Mesenchymal stem cell (in vitro differentiated cells and primary cell): ENCODE results near the gene RPS25.

Source experiments
- DNase-seq: peaks from one replicate; pipeline ENCODE4 v3.0.0-alpha.2; 2013
- H2AFZ ChIP-seq: one replicate; pipeline ENCODE4 v1.6.1; 2013; ENCODE audit warnings: low read depth, mild to moderate bottlenecking, control low read depth, inconsistent platforms, low read length, moderate library complexity
- H2AK5ac ChIP-seq: 2 replicates; pipeline ENCODE4 v1.6.1; 2013; ENCODE audit warnings: low read length, moderate library complexity, mild to moderate bottlenecking, inconsistent platforms; ENCODE audit not compliant: severe bottlenecking
- H2BK120ac ChIP-seq: one replicate; pipeline ENCODE4 v1.6.1; 2013; ENCODE audit warnings: low read depth, mild to moderate bottlenecking, inconsistent platforms, low read length, moderate library complexity
- H2BK12ac ChIP-seq, 2 experiments: one replicate each; pipeline ENCODE4 v1.6.1; 2013; ENCODE audit warnings: inconsistent platforms in 2 of 2, low read length in 2 of 2, mild to moderate bottlenecking in 2 of 2, moderate library complexity in 2 of 2, control low read depth in 1 of 2
- H2BK15ac ChIP-seq: one replicate; pipeline ENCODE4 v1.6.1; 2013; ENCODE audit warnings: mild to moderate bottlenecking, low read depth, inconsistent platforms; ENCODE audit not compliant: poor library complexity, severe bottlenecking
- H2BK5ac ChIP-seq: 2 replicates; pipeline ENCODE4 v1.6.1; 2013; ENCODE audit warnings: low read depth, mild to moderate bottlenecking, low read length, control low read depth, inconsistent platforms; ENCODE audit not compliant: poor library complexity, severe bottlenecking
- H3K14ac ChIP-seq, 2 experiments: one replicate each; pipeline ENCODE4 v1.6.1; 2013; ENCODE audit warnings: inconsistent platforms in 2 of 2, low read length in 2 of 2, control low read depth in 1 of 2, mild to moderate bottlenecking in 1 of 2, moderate library complexity in 1 of 2
- H3K18ac ChIP-seq, 2 experiments: one replicate each; pipeline ENCODE4 v1.6.1; 2013; ENCODE audit warnings: inconsistent platforms in 2 of 2, low read length in 2 of 2, control low read depth in 1 of 2, low read depth in 1 of 2, mild to moderate bottlenecking in 1 of 2
- H3K23ac ChIP-seq, 2 experiments: one replicate each; pipeline ENCODE4 v1.6.1; 2013; ENCODE audit warnings: inconsistent platforms in 2 of 2, low read length in 2 of 2, mild to moderate bottlenecking in 2 of 2, moderate library complexity in 2 of 2, control low read depth in 1 of 2
- H3K27ac ChIP-seq: 2 replicates; pipeline ENCODE4 v1.5.1; 2013; ENCODE audit warnings: mild to moderate bottlenecking, moderate library complexity, low read length, control low read depth, inconsistent platforms; ENCODE audit not compliant: poor library complexity, severe bottlenecking
- H3K27me3 ChIP-seq, 2 experiments: 2 replicates each; pipeline versions ENCODE4 v1.6.1 to v1.7.0; 2013; ENCODE audit warnings: low read length in 2 of 2, mild to moderate bottlenecking in 2 of 2, moderate library complexity in 2 of 2, control low read depth in 1 of 2, inconsistent platforms in 1 of 2; ENCODE audit not compliant: control insufficient read depth in 1 of 2, insufficient read depth in 1 of 2
- H3K36me3 ChIP-seq, 2 experiments: 2 replicates each; pipeline versions ENCODE4 v1.6.1 to v1.7.0; 2013; ENCODE audit warnings: low read length in 2 of 2, control low read depth in 1 of 2, inconsistent platforms in 1 of 2, low read depth in 1 of 2, mild to moderate bottlenecking in 1 of 2; ENCODE audit not compliant: insufficient read depth in 2 of 2, control insufficient read depth in 1 of 2
- H3K4ac ChIP-seq, 2 experiments: one replicate each; pipeline ENCODE4 v1.6.1; 2013; ENCODE audit warnings: inconsistent platforms in 2 of 2, low read length in 2 of 2, mild to moderate bottlenecking in 2 of 2, moderate library complexity in 2 of 2, control low read depth in 1 of 2, low read depth in 1 of 2
- H3K4me1 ChIP-seq: 2 replicates; pipeline ENCODE4 v1.6.1; 2013; ENCODE audit warnings: low read depth, low read length, control low read depth; ENCODE audit not compliant: control insufficient read depth, insufficient read depth
- H3K4me2 ChIP-seq: 2 replicates; pipeline ENCODE4 v1.6.1; 2013; ENCODE audit warnings: low read length, mild to moderate bottlenecking, inconsistent platforms; ENCODE audit not compliant: poor library complexity, severe bottlenecking
- H3K4me3 ChIP-seq, 2 experiments: 2 replicates each; pipeline versions ENCODE4 v1.5.1 to v1.7.0; 2013; ENCODE audit warnings: low read length in 2 of 2, mild to moderate bottlenecking in 2 of 2, control low read depth in 1 of 2, low read depth in 1 of 2; ENCODE audit not compliant: insufficient read depth in 1 of 2
- H3K79me1 ChIP-seq: replicated peaks from 2 replicates; pipeline ENCODE4 v1.6.1; 2013; ENCODE audit warnings: mild to moderate bottlenecking, control low read depth, low read length, inconsistent platforms; ENCODE audit not compliant: poor library complexity, severe bottlenecking
- H3K9ac ChIP-seq: 2 replicates; pipeline ENCODE4 v1.7.0; 2013; ENCODE audit warnings: mild to moderate bottlenecking, low read length, moderate library complexity
- H3K9me3 ChIP-seq: 2 replicates; pipeline ENCODE4 v1.7.0; 2013; ENCODE audit warnings: mild to moderate bottlenecking, low read length; ENCODE audit not compliant: control insufficient read depth
- H4K8ac ChIP-seq: one replicate; pipeline ENCODE4 v1.6.1; 2013; ENCODE audit warnings: inconsistent platforms, mild to moderate bottlenecking, low read length, moderate library complexity
- H4K91ac ChIP-seq: one replicate; pipeline ENCODE4 v1.6.1; 2013; ENCODE audit warnings: mild to moderate bottlenecking, low read length, inconsistent platforms
- WGBS: methylation state at CpG from one replicate; pipeline ENCODE4 v1.1.7; 2013; ENCODE audit warnings: mixed read lengths; 5-methylcytosine and 5-hydroxymethylcytosine counted together

The RPS25 gene

DNA sequence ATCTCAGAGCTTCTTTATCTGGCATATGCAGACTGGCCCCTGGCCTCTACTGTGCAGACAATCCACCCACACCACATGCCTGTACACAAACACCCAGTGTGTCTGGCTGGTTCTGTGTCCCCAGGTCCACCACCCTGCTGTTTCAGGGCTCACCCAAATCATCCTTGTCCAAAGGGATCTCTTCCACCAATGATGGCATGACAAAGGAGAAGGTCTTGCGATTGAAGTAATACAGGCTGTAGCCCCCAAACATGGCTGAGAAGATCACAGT, 10.9 kb upstream of the RPS25 start:
- H3K4me1 ChIP-seq: peaks cover 41% of the 10 kb centered on the region
- peak overlapping the region in 1 of 2 experiments; percentile 60 for H2BK12ac ChIP-seq
- no peak overlapping the region for H2BK120ac ChIP-seq
- H3K14ac ChIP-seq: peak overlapping the region in 1 of 2 experiments; percentile 28
- peak overlapping the region; percentile 93 for H3K27ac ChIP-seq
- no peak overlapping the region for H3K18ac ChIP-seq
- peak overlapping the region in 1 of 2 experiments; percentile 41 for H3K4ac ChIP-seq
- peak overlapping the region; percentile 98 for H2AK5ac ChIP-seq
- peaks cover 32% of the 10 kb centered on the region for H3K79me1 ChIP-seq
- H3K27me3 ChIP-seq: no peaks in the 10 kb centered on the region
- peak overlapping the region; percentile 25 for H4K91ac ChIP-seq
- no peak overlapping the region for H2BK15ac ChIP-seq
- H2BK5ac ChIP-seq: peak overlapping the region; percentile 24
- 77% methylated on average over 1 of the region's 1 CpG for WGBS
- H3K36me3 ChIP-seq: peaks cover 29 to 41% of the 10 kb centered on the region in 2 experiments
- H4K8ac ChIP-seq: no peak overlapping the region
- peak overlapping the region; percentile 85 for H3K9ac ChIP-seq
- no peak overlapping the region for H2AFZ ChIP-seq
- H3K4me3 ChIP-seq: peak overlapping the region in 1 of 2 experiments; percentile 21
- no peaks in the 10 kb centered on the region for H3K9me3 ChIP-seq
- peak overlapping the region; percentile 88 for H3K4me2 ChIP-seq
- DNase-seq: no peak
- peak overlapping the region in 1 of 2 experiments; percentile 60 for H3K23ac ChIP-seq

DNA sequence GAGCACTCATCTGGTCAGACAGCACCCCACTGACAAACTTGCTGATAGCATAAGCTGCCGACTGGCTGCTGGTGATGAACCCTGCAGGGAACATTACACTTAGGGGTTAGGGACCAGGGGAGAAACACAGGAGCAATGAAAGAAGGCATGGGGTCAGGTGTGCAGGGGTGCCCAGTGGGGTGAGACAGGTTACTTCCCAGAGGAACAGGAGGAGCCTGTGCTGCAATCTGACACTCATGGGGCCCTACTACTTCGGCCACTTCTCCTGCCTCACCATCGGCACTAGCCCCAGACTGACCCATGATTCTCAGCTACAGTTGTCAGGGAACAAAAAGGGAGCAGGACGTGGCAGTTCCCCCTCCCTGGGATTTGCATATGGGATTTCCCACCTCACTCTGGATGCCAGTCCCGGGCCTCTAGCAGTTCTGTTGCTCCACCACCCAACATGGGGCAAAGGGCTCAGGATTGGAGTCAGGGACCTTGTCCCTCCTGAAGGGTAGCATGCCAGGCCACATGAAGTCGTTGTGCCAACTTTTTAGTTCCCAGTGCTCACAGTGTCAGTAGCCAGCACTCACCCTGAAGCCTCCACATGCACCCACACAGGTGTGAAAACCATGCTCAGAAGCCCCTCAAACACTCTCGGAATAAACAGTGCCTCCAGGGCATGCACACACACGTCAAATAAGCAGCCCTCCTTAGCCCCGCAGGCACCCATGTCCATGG, 10.4 kb upstream of the RPS25 start:
- H2BK12ac ChIP-seq: peak overlapping the region in 1 of 2 experiments; percentile 60
- no peak for DNase-seq
- H3K4me1 ChIP-seq: peaks cover 41% of the 10 kb centered on the region
- no peaks in the 10 kb centered on the region for H3K27me3 ChIP-seq
- H3K18ac ChIP-seq: no peak overlapping the region
- no peak overlapping the region for H2BK120ac ChIP-seq
- peaks cover 34 to 43% of the 10 kb centered on the region in 2 experiments for H3K36me3 ChIP-seq
- H4K8ac ChIP-seq: no peak overlapping the region
- 84% methylated on average over 9 of the region's 9 CpGs for WGBS
- no peak overlapping the region for H4K91ac ChIP-seq
- H3K4me3 ChIP-seq: peak overlapping the region in 1 of 2 experiments; percentile 21
- H2BK15ac ChIP-seq: no peak overlapping the region
- no peak overlapping the region for H3K9ac ChIP-seq
- peak overlapping the region; percentile 93 for H3K27ac ChIP-seq
- H3K9me3 ChIP-seq: no peaks in the 10 kb centered on the region
- peak overlapping the region; percentile 98 for H2AK5ac ChIP-seq
- H2AFZ ChIP-seq: no peak overlapping the region
- peak overlapping the region in 1 of 2 experiments; percentile 28 for H3K14ac ChIP-seq
- peak overlapping the region in 1 of 2 experiments; percentile 41 for H3K4ac ChIP-seq
- H3K79me1 ChIP-seq: peaks cover 32% of the 10 kb centered on the region
- H2BK5ac ChIP-seq: peak overlapping the region; percentile 24
- peak overlapping the region in 1 of 2 experiments; percentile 60 for H3K23ac ChIP-seq
- peak overlapping the region; percentile 88 for H3K4me2 ChIP-seq

DNA sequence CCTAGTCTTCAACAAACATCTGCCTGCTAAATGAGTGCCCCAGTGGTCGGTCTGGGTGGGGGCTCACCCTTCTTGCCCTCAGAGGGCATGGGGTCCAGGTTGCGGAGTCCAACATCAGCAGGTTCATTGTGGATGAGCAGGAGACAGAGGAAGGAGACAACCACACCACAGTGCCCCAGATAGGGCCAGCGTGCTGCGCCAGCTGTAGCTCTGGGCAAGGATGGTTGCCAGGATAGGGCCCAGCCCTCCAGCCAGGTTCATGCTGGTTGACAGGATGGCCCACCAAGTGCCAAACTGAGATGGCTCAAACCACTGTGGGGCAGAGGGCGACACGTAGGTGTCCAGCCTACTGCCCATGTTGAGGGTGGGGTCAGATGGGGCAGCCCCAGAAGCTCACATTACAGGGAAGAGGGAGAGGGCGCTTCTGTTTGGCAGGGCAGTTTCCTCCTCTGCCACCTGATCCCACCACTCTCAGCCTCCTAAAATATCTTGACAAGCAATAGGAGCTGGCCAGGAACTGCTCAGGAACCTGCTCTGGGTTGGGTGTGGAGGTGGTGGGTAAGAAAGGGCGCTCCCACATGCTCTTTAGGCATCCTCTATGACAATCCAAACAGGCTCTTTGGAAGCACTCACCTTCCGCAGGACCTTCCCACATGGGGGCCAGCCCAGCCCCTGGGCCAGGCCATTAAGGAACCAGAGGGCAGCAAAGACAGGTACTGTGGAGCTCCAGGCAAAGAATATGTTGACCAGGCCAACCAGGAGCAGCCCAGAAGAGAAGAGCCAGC, 9.6 kb upstream of the RPS25 start:
- H4K91ac ChIP-seq: no peak overlapping the region
- no peak overlapping the region for H3K9ac ChIP-seq
- peaks cover 41 to 48% of the 10 kb centered on the region in 2 experiments for H3K36me3 ChIP-seq
- H3K4me1 ChIP-seq: peaks cover 41% of the 10 kb centered on the region
- H3K79me1 ChIP-seq: peaks cover 32% of the 10 kb centered on the region
- no peak overlapping the region for H3K14ac ChIP-seq
- no peak overlapping the region for H3K27ac ChIP-seq
- no peak overlapping the region for H3K4me3 ChIP-seq
- no peak overlapping the region for H3K23ac ChIP-seq
- no peak overlapping the region for H2BK5ac ChIP-seq
- no peak overlapping the region for H2AFZ ChIP-seq
- no peak overlapping the region for H4K8ac ChIP-seq
- no peak overlapping the region for H2BK15ac ChIP-seq
- H3K27me3 ChIP-seq: no peaks in the 10 kb centered on the region
- peak overlapping the region; percentile 88 for H3K4me2 ChIP-seq
- no peak for DNase-seq
- WGBS: 97% methylated on average over 6 of the region's 9 CpGs
- H2BK120ac ChIP-seq: no peak overlapping the region
- H3K4ac ChIP-seq: no peak overlapping the region
- peak overlapping the region; percentile 27 for H2AK5ac ChIP-seq
- H3K18ac ChIP-seq: no peak overlapping the region
- H3K9me3 ChIP-seq: no peaks in the 10 kb centered on the region
- no peak overlapping the region for H2BK12ac ChIP-seq

DNA sequence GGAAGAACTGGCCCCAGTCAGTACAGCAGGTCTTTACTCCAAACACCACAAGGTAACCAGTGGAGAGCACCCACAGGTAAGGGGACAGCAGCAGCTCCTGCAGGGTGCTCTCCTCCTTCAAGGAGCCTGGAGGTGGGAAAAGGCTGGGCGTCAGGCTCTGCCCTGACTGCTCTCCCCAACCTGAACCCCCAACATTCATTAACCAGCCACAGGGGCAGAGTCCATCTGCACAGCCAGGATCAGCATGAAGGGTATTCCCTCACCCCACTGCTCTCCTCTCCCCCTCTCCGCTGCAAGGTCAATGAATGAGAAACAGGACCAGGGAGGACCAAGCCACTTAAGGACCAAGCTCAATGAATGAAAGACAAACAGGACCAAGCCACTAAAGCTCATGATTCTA, 8.8 kb upstream of the RPS25 start:
- DNase-seq: no peak
- Histone ChIP-seq H3K79me1 (peaks cover 32% of the 10 kb centered on the region), H4K91ac (no peak overlapping the region), H2BK15ac (no peak overlapping the region), H2BK120ac (no peak overlapping the region), H2BK5ac (no peak overlapping the region), H2AFZ (no peak overlapping the region), H3K9me3 (no peaks in the 10 kb centered on the region), H4K8ac (no peak overlapping the region), H3K23ac (no peak overlapping the region), H3K27me3 (no peaks in the 10 kb centered on the region), H2BK12ac (no peak overlapping the region), H3K36me3 (peaks cover 47 to 56% of the 10 kb centered on the region in 2 experiments), H3K18ac (no peak overlapping the region), H3K9ac (no peak overlapping the region), H2AK5ac (no peak overlapping the region), H3K14ac (no peak overlapping the region), H3K27ac (no peak overlapping the region), H3K4ac (no peak overlapping the region), H3K4me3 (no peak overlapping the region), H3K4me2 (no peak overlapping the region), H3K4me1 (peaks cover 41% of the 10 kb centered on the region)
- 90% methylated on average over 2 of the region's 2 CpGs for WGBS
